ENCODE measurements around the gene ITGA7.

ITGA7 gene

DNA sequence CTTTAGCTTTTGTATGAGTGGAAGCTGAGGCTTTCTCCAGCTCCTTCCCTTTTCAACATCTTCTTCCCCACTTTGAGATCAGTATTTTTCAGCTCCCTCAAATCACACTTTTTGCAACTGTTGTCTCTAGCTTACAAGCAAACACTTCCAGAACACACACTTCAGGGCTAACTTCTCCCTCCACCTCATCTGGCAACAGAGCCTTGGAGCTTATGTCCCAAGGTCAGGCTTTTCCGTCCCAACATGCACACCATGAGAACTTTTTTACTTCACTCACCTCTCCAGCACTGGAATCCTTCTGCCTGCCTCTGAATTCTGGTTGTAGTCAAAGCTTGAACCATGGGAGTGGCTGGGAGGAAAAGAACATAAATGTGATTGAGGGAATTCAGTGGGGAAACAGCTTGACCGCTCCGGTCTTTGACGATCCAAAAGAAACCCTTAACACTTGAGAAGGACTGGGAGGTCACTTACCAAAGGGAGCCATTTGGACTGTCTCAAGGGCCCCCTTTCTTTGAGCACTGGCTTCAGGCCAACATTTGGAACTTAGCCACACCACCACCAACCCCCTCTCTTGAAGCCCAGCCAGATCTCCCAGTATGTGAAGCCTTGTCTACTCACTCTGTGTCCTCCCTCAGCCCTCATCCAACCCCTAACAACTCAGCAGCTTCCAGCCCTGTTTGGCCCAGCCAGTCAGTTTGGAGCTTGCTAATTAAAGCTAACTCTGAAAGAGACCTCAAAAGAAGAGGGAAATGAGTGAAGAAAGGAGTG is 4.3 kb upstream of the ITGA7 start:
- no peaks in the 10 kb centered on the region for H3K36me3 ChIP-seq (ENCODE audit: control insufficient read depth in 5 of 5, insufficient read depth in 5 of 5, low read length in 5 of 5)
- no peaks in the 10 kb centered on the region for H3K27me3 ChIP-seq (ENCODE audit: control insufficient read depth in 5 of 5, insufficient read depth in 4 of 5, low read length in 5 of 5)
- no peaks in the 10 kb centered on the region for H3K9me3 ChIP-seq (ENCODE audit: control insufficient read depth in 5 of 5, low read length in 5 of 5)
- H3K4me3 ChIP-seq (ENCODE audit: low read depth in 1 of 5, low read length in 5 of 5) = peak overlapping the region; percentile 58 to 84 (median 67)
- H3K4me1 ChIP-seq (ENCODE audit: control insufficient read depth in 5 of 5, insufficient read depth in 5 of 5, low read length in 5 of 5) = peaks cover 7 to 82% (median 63%) of the 10 kb centered on the region in 5 donors
- H3K27ac ChIP-seq (ENCODE audit: low read depth, low read length) = peak overlapping the region; percentile 96
- H3K9ac ChIP-seq (ENCODE audit: low read length in 5 of 5) = peak overlapping the region; percentile 59 to 94 (median 74)

DNA sequence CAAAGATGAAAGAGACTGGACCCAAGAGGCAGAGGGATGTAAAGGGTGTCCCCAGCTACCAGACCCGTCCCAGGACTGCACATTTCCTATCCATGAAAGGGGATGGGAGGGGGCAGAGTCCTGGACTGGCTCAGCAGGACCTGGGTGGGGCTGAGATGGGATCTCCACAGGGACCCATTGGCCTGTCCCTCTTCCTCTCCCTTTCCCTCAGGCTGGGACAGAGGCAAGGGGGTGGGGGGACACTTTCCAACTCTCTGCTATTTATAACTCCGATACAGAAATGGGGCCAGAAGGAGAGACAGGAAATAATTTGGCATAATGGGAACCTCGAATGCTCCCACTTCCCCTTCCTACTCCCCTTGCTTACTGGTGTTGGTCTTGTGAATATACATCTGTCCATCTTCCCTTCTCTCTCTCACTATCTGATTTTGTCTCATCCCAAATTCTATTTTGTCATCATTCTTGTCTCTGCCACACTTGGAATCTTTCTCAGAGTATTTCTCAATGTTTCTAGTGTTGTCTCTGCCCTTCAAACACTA is 1.1 kb upstream of the ITGA7 start:
- Histone ChIP-seq H3K9me3 (ENCODE audit: control insufficient read depth in 5 of 5, low read length in 5 of 5) (no peaks in the 10 kb centered on the region), H3K27ac (ENCODE audit: low read depth, low read length) (peak overlapping the region; percentile 96), H3K4me3 (ENCODE audit: low read depth in 1 of 5, low read length in 5 of 5) (peak overlapping the region; percentile 58 to 84 (median 67)), H3K27me3 (ENCODE audit: control insufficient read depth in 5 of 5, insufficient read depth in 4 of 5, low read length in 5 of 5) (peaks cover 0 to 5% (median 0%) of the 10 kb centered on the region in 5 donors), H3K4me1 (ENCODE audit: control insufficient read depth in 5 of 5, insufficient read depth in 5 of 5, low read length in 5 of 5) (peaks cover 0 to 88% (median 75%) of the 10 kb centered on the region in 5 donors), H3K9ac (ENCODE audit: low read length in 5 of 5) (peak overlapping the region in 3 of 5 donors; percentile 35 to 82 (median 74)), H3K36me3 (ENCODE audit: control insufficient read depth in 5 of 5, insufficient read depth in 5 of 5, low read length in 5 of 5) (no peaks in the 10 kb centered on the region)

DNA sequence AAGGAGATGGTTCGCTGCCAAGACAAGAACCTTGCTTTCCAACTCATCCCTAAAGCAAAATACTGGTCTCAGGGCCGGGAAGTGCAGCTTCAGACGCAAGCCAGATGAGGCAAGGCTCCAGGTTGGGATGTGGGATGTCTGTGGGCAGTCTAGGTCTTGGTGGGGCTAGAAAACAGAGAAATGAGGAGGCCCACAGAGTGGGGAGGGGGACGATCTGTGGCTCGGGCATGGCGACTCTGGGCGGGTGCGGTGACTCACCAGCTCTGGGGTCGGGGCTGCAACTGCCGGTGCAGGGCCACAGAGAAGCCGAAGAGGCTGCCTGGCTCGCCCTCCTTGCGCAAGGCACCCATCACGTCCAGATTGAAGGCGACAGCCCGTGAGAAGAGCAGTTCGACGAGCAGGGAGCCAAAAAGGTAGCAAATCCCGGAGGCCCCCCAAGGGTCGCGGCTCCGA is 459 bp downstream of the ITGA7 start:
- Histone ChIP-seq H3K4me3 (ENCODE audit: low read depth in 1 of 5, low read length in 5 of 5) (peak overlapping the region; percentile 64 to 94 (median 70)), H3K27ac (ENCODE audit: low read depth, low read length) (peak overlapping the region; percentile 85), H3K4me1 (ENCODE audit: control insufficient read depth in 5 of 5, insufficient read depth in 5 of 5, low read length in 5 of 5) (peaks cover 2 to 88% (median 78%) of the 10 kb centered on the region in 5 donors), H3K36me3 (ENCODE audit: control insufficient read depth in 5 of 5, insufficient read depth in 5 of 5, low read length in 5 of 5) (peaks cover 0 to 6% (median 4%) of the 10 kb centered on the region in 5 donors), H3K27me3 (ENCODE audit: control insufficient read depth in 5 of 5, insufficient read depth in 4 of 5, low read length in 5 of 5) (peaks cover 0 to 5% (median 0%) of the 10 kb centered on the region in 5 donors), H3K9me3 (ENCODE audit: control insufficient read depth in 5 of 5, low read length in 5 of 5) (no peaks in the 10 kb centered on the region), H3K9ac (ENCODE audit: low read length in 5 of 5) (peak overlapping the region; percentile 17 to 83 (median 64))

DNA sequence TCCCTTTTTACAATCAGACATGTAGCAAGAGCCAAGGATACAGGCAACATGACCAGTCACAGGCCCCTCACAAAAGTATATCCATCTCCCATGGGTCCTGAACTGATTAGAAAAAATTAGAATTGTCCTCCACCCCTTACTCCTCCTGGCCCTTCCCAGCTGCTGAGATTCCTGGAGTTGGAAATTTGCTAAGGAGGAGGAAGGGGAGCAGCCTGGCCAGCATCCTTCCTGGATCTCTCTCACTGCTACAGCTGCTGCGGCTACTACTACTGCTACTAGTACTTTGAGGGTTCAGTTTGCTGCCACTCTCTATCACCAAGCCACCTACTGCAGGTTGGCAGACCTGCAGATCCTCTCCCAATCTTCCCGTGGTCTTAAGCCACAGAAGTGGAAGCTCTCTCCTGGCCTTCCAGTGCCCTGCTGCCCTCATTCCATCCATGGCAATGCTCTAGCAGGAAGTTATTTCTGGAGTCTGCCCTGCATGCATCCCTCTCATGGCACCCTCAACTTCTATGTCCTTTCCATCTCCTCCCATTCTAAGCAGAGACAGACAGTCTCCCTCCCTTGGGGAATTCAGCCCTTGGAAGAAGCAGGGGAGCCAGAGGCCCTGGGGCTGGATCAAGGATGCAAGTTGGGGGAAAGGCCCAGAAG is 1.0 kb downstream of the ITGA7 start:
- peak overlapping the region; percentile 17 to 83 (median 64) for H3K9ac ChIP-seq (ENCODE audit: low read length in 5 of 5)
- peaks cover 0 to 8% (median 4%) of the 10 kb centered on the region in 5 donors for H3K36me3 ChIP-seq (ENCODE audit: control insufficient read depth in 5 of 5, insufficient read depth in 5 of 5, low read length in 5 of 5)
- peaks cover 2 to 82% (median 78%) of the 10 kb centered on the region in 5 donors for H3K4me1 ChIP-seq (ENCODE audit: control insufficient read depth in 5 of 5, insufficient read depth in 5 of 5, low read length in 5 of 5)
- peak overlapping the region; percentile 64 to 94 (median 70) for H3K4me3 ChIP-seq (ENCODE audit: low read depth in 1 of 5, low read length in 5 of 5)
- no peaks in the 10 kb centered on the region for H3K9me3 ChIP-seq (ENCODE audit: control insufficient read depth in 5 of 5, low read length in 5 of 5)
- H3K27ac ChIP-seq (ENCODE audit: low read depth, low read length) = peak overlapping the region; percentile 85
- H3K27me3 ChIP-seq (ENCODE audit: control insufficient read depth in 5 of 5, insufficient read depth in 4 of 5, low read length in 5 of 5) = peaks cover 0 to 5% (median 0%) of the 10 kb centered on the region in 5 donors

DNA sequence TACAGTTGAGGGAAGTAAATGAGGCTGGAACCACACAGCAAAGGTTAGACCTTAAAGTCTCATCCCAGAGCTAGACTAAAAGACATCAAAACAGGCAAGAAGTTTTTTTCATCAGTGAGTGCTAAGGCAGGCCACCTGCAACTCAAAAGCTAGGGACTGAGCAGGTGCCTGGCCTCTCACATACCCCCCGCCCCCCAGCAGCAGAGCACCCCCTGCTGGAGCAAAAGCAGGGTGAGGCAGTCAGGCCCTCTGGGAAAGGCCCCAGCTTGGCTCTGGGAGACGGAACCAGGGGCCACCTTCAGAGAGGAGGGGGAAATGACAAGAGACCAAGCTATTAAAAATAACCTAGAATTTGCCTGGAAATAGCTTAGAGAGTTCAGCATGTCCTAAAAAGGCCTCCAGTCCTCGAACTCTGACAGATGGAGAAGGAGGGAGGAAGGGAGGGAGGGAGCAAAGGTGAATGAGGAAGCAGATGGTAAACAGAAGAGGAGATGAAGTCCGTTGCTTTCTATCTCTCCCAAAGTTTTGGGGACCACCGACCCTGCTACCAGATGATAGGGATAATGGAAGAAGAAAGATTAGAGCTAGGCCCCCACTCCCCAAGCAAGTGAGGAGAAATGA is 1.8 kb downstream of the ITGA7 start:
- H3K9me3 ChIP-seq (ENCODE audit: control insufficient read depth in 5 of 5, low read length in 5 of 5) = no peaks in the 10 kb centered on the region
- H3K4me1 ChIP-seq (ENCODE audit: control insufficient read depth in 5 of 5, insufficient read depth in 5 of 5, low read length in 5 of 5) = peaks cover 2 to 88% (median 84%) of the 10 kb centered on the region in 5 donors
- H3K27me3 ChIP-seq (ENCODE audit: control insufficient read depth in 5 of 5, insufficient read depth in 4 of 5, low read length in 5 of 5) = peaks cover 0 to 5% (median 0%) of the 10 kb centered on the region in 5 donors
- H3K4me3 ChIP-seq (ENCODE audit: low read depth in 1 of 5, low read length in 5 of 5) = peak overlapping the region; percentile 64 to 94 (median 70)
- H3K36me3 ChIP-seq (ENCODE audit: control insufficient read depth in 5 of 5, insufficient read depth in 5 of 5, low read length in 5 of 5) = peaks cover 0 to 15% (median 8%) of the 10 kb centered on the region in 5 donors
- peak overlapping the region; percentile 85 for H3K27ac ChIP-seq (ENCODE audit: low read depth, low read length)
- peak overlapping the region in 4 of 5 donors; percentile 17 to 83 (median 72) for H3K9ac ChIP-seq (ENCODE audit: low read length in 5 of 5)

DNA sequence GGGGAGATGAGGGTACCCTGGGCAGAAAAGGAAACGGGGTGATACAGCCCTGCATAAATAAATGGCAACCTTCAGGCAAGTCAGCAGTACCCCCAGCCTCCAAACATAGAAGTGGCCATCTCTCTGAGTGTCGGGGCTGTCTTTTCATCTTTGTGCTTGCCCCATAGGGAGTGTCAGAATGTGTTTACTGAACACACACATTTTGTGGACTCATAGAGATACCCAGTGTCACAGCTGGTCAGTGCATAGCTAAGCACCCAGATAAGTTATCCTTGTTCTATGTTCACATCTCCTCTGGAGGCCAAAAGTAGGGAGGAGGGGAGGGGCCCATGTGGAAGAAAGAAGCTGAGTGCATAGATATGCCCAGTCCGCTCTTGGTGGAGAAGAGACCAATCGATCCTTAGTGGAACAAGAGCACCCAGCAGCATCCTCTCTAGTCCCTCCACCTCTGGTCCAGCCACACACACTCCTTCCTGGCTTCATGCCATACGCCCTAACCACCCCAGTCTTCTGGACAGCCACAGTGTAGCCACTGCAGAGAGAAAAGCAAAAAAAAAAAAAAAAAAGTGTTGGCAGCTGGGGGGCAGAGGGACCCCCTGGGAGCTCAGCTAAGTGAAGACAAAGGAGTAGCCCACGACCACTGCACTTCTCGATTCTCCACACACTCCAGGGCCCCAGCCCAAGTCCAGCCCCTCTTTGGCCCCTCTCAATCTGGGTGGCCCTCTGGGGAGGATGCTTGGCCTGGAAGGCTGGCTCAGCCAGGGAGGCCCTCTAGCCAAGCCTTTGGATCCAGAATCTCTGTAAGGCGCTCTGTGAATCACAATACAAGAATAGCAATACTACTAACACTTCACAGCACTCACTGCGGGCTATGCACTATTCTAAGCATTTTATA is 2.6 kb downstream of the ITGA7 start:
- peak overlapping the region; percentile 64 to 94 (median 70) for H3K4me3 ChIP-seq (ENCODE audit: low read depth in 1 of 5, low read length in 5 of 5)
- peaks cover 2 to 92% (median 85%) of the 10 kb centered on the region in 5 donors for H3K4me1 ChIP-seq (ENCODE audit: control insufficient read depth in 5 of 5, insufficient read depth in 5 of 5, low read length in 5 of 5)

DNA sequence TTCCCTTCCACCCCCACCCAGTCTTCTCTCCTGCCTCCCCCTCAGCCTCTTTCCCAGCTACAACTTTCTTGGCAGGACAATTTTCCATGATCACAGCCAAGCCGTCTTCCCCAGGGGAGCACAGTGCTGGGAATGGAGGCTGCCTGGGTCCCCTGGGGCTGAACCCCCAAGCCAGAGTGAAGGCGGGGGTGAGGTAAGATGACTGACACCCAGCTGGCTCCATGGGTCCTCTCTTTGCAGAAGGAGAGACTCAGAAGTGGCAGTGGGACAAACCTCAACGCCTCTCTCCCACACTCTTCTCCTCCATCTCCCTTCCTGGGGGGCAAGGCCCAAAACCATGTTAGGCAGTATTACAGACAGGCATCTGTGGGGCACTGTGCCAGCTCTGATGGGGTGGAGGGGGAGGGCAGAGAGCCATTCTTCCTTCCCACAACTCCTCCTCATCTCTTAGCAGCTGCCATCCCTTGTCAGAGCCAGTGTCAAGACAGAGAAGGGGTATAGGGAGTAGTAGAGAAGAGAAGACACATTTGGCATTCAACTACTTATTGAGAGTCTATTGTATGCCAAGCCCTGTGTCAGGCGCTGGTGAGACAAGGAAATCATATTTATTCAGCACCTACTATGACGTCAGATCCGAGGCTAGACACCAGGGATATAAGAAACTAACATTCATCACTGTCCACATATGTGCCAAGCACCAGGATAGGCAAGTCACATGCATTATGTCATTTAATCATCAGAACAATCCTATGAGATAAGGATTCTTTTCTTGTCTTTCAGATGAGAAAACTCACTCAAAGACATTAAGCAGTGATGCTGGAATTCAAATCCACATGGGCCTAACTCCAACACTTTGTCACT is 3.6 kb downstream of the ITGA7 start:
- peak overlapping the region in 4 of 5 donors; percentile 21 to 83 (median 58) for H3K9ac ChIP-seq (ENCODE audit: low read length in 5 of 5)
- H3K27ac ChIP-seq (ENCODE audit: low read depth, low read length) = peak overlapping the region; percentile 85
- peaks cover 0 to 32% (median 23%) of the 10 kb centered on the region in 5 donors for H3K36me3 ChIP-seq (ENCODE audit: control insufficient read depth in 5 of 5, insufficient read depth in 5 of 5, low read length in 5 of 5)
- H3K4me1 ChIP-seq (ENCODE audit: control insufficient read depth in 5 of 5, insufficient read depth in 5 of 5, low read length in 5 of 5) = peaks cover 2 to 90% (median 78%) of the 10 kb centered on the region in 5 donors
- peaks cover 0 to 5% (median 0%) of the 10 kb centered on the region in 5 donors for H3K27me3 ChIP-seq (ENCODE audit: control insufficient read depth in 5 of 5, insufficient read depth in 4 of 5, low read length in 5 of 5)
- peak overlapping the region; percentile 47 to 94 (median 70) for H3K4me3 ChIP-seq (ENCODE audit: low read depth in 1 of 5, low read length in 5 of 5)
- H3K9me3 ChIP-seq (ENCODE audit: control insufficient read depth in 5 of 5, low read length in 5 of 5) = no peaks in the 10 kb centered on the region

More for the DNA sequence above, 2.6 kb downstream of the ITGA7 start:
- Histone ChIP-seq H3K9me3 (ENCODE audit: control insufficient read depth in 5 of 5, low read length in 5 of 5) (no peaks in the 10 kb centered on the region), H3K36me3 (ENCODE audit: control insufficient read depth in 5 of 5, insufficient read depth in 5 of 5, low read length in 5 of 5) (peaks cover 0 to 23% (median 15%) of the 10 kb centered on the region in 5 donors), H3K27me3 (ENCODE audit: control insufficient read depth in 5 of 5, insufficient read depth in 4 of 5, low read length in 5 of 5) (peaks cover 0 to 5% (median 0%) of the 10 kb centered on the region in 5 donors), H3K27ac (ENCODE audit: low read depth, low read length) (peak overlapping the region; percentile 85), H3K9ac (ENCODE audit: low read length in 5 of 5) (peak overlapping the region in 3 of 5 donors; percentile 38 to 83 (median 81))

DNA sequence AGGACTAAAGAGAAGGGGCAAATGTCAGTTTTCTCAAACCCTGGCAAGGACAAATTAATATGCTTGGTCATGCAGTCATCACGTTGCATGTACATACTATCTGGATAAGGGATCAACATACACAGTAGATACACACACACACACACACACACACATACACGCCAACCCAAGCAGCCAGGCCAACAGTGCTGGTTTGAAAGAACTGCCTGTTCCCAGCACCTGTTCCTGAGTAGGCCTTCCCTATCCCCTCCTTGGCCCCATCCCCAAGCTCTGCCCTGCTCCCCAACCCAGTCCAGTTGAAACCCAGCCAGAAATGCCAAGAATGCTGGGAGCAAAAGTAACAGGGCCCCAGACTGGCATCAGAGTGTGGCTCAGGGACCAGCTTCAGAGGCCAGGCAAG is 4.4 kb downstream of the ITGA7 start:
- Histone ChIP-seq H3K9me3 (ENCODE audit: control insufficient read depth in 5 of 5, low read length in 5 of 5) (no peaks in the 10 kb centered on the region), H3K4me1 (ENCODE audit: control insufficient read depth in 5 of 5, insufficient read depth in 5 of 5, low read length in 5 of 5) (peaks cover 2 to 82% (median 70%) of the 10 kb centered on the region in 5 donors), H3K27ac (ENCODE audit: low read depth, low read length) (peak overlapping the region; percentile 85), H3K36me3 (ENCODE audit: control insufficient read depth in 5 of 5, insufficient read depth in 5 of 5, low read length in 5 of 5) (peaks cover 0 to 41% (median 29%) of the 10 kb centered on the region in 5 donors), H3K9ac (ENCODE audit: low read length in 5 of 5) (peak overlapping the region in 3 of 5 donors; percentile 21 to 37 (median 35)), H3K4me3 (ENCODE audit: low read depth in 1 of 5, low read length in 5 of 5) (peak overlapping the region; percentile 0 to 94 (median 47)), H3K27me3 (ENCODE audit: control insufficient read depth in 5 of 5, insufficient read depth in 4 of 5, low read length in 5 of 5) (peaks cover 0 to 5% (median 0%) of the 10 kb centered on the region in 5 donors)

Measured in subcutaneous abdominal adipose tissue (tissue), 5 donors.